Measurements from ENCODE around the gene NMNAT3.

NMNAT3 gene

DNA sequence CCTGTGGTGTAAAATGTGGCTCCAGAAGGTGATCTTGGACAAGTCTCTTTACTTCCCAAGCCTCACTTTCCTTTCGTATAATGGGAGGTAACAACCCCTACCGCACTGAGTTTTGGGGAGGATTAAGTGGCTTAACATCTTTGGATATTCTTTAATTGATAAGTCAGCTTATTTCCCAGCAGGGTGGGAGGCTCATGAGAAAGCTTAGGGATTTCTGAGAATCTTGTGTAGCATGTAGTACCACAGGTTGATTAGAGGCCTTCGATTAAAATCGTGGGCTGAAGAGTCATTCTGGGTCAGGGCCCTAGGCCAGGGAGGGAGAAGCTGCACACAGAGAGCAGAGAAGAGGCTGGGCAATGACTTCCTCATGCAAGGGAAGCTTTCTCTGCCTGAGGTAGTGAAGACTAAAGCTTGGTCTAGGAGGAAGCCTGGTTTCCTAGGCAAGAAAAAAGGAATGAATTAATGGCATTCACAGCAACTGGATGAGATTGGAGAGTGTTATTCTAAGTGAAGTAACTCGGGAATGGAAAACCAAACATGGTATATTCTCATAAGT, 1.5 kb upstream of the NMNAT3 start:
- CTCF ChIA-PET = no interaction called here
- POLR2A ChIA-PET = no interaction called here
- no peak for DNase-seq (ENCODE audit: extremely low spot score)
- TF ChIP-seq, protein P1, sequence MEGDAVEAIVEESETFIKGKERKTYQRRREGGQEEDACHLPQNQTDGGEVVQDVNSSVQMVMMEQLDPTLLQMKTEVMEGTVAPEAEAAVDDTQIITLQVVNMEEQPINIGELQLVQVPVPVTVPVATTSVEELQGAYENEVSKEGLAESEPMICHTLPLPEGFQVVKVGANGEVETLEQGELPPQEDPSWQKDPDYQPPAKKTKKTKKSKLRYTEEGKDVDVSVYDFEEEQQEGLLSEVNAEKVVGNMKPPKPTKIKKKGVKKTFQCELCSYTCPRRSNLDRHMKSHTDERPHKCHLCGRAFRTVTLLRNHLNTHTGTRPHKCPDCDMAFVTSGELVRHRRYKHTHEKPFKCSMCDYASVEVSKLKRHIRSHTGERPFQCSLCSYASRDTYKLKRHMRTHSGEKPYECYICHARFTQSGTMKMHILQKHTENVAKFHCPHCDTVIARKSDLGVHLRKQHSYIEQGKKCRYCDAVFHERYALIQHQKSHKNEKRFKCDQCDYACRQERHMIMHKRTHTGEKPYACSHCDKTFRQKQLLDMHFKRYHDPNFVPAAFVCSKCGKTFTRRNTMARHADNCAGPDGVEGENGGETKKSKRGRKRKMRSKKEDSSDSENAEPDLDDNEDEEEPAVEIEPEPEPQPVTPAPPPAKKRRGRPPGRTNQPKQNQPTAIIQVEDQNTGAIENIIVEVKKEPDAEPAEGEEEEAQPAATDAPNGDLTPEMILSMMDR (IDR thresholded peaks at IDR 0.05; ENCODE audit: control extremely low read depth, extremely low read depth, low read depth, missing control alignments) = no peak

DNA sequence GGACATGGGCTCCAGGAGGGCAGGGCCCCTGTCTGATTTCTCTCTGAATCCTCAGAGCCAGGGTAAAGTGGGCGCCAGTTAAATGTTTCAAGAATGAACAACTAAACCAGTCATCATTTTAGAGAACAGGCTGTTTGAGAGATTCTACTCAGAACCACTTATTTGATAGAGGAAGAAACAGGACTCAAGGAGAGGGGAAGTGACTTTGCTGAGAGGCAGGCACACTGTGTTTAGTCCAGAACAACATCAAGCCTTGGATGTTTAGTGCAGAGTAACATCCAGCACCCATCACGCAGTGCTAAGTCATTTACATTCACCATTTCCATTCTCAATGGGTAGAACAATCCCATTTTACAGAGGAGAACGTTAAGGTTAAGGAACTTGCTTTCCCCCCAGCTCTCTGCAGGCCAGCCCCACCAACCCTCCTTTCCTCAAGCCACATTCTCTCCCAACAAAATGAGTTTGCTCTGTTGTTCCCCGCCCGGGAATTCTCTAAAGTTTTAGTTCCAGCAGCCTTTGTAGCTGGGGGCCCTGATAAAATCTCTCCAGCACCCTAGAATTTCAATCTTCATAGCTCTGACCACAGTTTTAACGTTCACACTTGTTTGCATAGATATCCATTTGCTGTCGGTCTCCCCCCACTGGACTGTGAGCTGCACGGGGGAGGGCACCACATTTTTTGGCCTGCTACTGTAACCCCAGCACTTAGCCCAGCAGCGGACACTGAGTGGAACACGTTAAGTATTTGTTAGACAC, 962 bp downstream of the NMNAT3 start:
- TF ChIP-seq, protein P1 (IDR thresholded peaks at IDR 0.05; ENCODE audit: control extremely low read depth, extremely low read depth, low read depth, missing control alignments) = no peak
- ChIA-PET POLR2A (no interaction called here), CTCF (no interaction called here)
- DNase-seq (ENCODE audit: extremely low spot score) = no peak

GRCh38 chr3:139676108-139676507, 1.7 kb downstream of the NMNAT3 start:
- ChIA-PET CTCF (no interaction called here), POLR2A (no interaction called here)
- no peak for DNase-seq (ENCODE audit: extremely low spot score)
- TF ChIP-seq, protein P1 (IDR thresholded peaks at IDR 0.05; ENCODE audit: control extremely low read depth, extremely low read depth, low read depth, missing control alignments) = no peak

GRCh38 chr3:139675327-139675726, 2.4 kb downstream of the NMNAT3 start:
- no peak for DNase-seq (ENCODE audit: extremely low spot score)
- POLR2A ChIA-PET = no interaction called here
- CTCF ChIA-PET = no interaction called here
- TF ChIP-seq, protein P1 (IDR thresholded peaks at IDR 0.05; ENCODE audit: control extremely low read depth, extremely low read depth, low read depth, missing control alignments) = no peak

GRCh38 chr3:139674571-139675260, 3.1 kb downstream of the NMNAT3 start:
- CTCF ChIA-PET = no interaction called here
- POLR2A ChIA-PET = no interaction called here
- TF ChIP-seq, protein P1 (IDR thresholded peaks at IDR 0.05; ENCODE audit: control extremely low read depth, extremely low read depth, low read depth, missing control alignments) = no peak
- no peak for DNase-seq (ENCODE audit: extremely low spot score)

DNA sequence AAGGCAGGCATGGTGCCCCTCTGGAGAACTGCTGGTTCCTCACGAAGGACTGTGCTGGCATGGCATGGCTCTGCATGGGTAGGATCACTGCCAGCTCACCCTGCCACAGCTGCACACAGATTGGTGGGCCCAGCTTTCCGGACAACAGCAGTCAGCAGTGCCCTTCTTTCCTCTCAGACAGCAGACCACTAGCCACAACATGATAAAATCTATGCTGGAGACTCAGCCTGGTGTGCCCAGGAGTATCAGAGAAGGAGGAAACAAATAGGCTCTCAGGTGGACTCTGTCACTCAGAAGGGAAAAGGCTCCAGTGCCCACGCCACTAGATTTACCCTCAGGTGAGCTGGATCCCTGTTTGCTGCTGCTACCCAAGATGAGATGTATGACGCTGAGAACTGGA, 4.9 kb downstream of the NMNAT3 start:
- POLR2A ChIA-PET = no interaction called here
- TF ChIP-seq, protein P1 (IDR thresholded peaks at IDR 0.05; ENCODE audit: control extremely low read depth, extremely low read depth, low read depth, missing control alignments) = no peak
- no peak for DNase-seq (ENCODE audit: extremely low spot score)
- CTCF ChIA-PET = interaction anchor here (1.4 kb wide), 1 partner anchor 245 kb away, joined by 3 read pairs; no protein-coding TSS in a partner anchor

Data from GM10248 (cell line).